Transverse colon (tissue), 3 donors: Measurements from ENCODE around the gene INSL3.

Experiments used
- POLR2A ChIP-seq: fragments of 450-650 bp; IDR thresholded peaks from one replicate; pipeline ENCODE4 v1.6.1; 2016; ENCODE audit warnings: antibody characterized with exemption, mild to moderate bottlenecking, moderate library complexity
- TF ChIP-seq, protein P1 (sequence below), 5 experiments: fragments of 200-600 bp in 3 of 5; fragments of 450-650 bp in 2 of 5; sonication (generic) in 3 of 5; IDR thresholded peaks; 1 replicate in 2 of 5; 2 replicates in 3 of 5; pipeline ENCODE4 v1.5.1; 2016 to 2017; ENCODE audit warnings: antibody characterized with exemption in 5 of 5, inconsistent platforms in 3 of 5, mild to moderate bottlenecking in 2 of 5, moderate library complexity in 1 of 5

DNA sequence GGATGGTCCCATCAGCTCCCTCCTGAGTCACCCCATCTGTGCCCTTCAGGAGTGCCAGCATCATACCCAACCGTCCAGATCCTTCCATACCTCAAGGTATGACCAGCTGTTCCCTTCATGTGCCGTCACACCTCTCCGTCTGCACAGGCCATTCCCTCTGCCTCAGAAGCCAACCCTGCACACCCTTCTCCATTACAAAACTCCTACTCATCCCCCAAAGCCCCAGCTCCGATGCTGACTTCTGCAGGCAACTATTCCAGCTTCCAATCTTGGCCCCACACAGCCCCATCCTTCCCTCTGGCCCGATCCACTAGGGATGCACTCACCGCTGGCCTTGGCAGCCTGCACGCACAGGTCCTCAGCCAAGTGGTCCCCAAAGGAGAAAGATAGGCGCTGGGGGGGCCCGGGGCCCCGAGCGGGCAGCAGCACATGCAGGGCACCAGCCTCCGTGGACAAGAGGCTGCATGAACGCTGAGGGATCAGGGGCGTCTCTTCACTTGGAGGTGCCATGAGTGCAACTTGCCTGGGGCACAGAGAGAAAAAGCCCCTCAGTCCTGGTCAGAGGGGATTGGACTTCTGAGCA, 22.7 kb upstream of the INSL3 start:
- TF ChIP-seq, protein P1, sequence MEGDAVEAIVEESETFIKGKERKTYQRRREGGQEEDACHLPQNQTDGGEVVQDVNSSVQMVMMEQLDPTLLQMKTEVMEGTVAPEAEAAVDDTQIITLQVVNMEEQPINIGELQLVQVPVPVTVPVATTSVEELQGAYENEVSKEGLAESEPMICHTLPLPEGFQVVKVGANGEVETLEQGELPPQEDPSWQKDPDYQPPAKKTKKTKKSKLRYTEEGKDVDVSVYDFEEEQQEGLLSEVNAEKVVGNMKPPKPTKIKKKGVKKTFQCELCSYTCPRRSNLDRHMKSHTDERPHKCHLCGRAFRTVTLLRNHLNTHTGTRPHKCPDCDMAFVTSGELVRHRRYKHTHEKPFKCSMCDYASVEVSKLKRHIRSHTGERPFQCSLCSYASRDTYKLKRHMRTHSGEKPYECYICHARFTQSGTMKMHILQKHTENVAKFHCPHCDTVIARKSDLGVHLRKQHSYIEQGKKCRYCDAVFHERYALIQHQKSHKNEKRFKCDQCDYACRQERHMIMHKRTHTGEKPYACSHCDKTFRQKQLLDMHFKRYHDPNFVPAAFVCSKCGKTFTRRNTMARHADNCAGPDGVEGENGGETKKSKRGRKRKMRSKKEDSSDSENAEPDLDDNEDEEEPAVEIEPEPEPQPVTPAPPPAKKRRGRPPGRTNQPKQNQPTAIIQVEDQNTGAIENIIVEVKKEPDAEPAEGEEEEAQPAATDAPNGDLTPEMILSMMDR (IDR thresholded peaks at IDR 0.05) = no peak
- no peak for TF ChIP-seq POLR2A
